AG04449 (cell line): ENCODE results near the gene ZNF629.

Source experiments
- CTCF ChIA-PET: fragments of 350-600 bp; formaldehyde crosslinking; extraction: SDS; loops from one replicate; lab custom pipeline; 2021; ENCODE audit warnings: antibody characterized with exemption; lab: Yijun Ruan, JAX
- POLR2A ChIA-PET: fragments of 400-600, 350-600 bp; formaldehyde crosslinking; extraction: SDS; loops from one replicate; lab custom pipeline; 2020; ENCODE audit warnings: antibody characterized with exemption, inconsistent platforms; lab: Yijun Ruan, JAX
- DNase-seq: peaks from one replicate; pipeline ENCODE4 v3.0.0-alpha.2; 2010; ENCODE audit warnings: low read depth, low spot score
- H3K4me3 ChIP-seq: 2 replicates; pipeline ENCODE4 v1.5.1; 2011; ENCODE audit warnings: low read depth, mild to moderate bottlenecking, control low read depth, low read length
- TF ChIP-seq, protein P1 (sequence below): IDR thresholded peaks from one replicate; pipeline ENCODE4 v1.5.1; 2011; ENCODE audit warnings: mild to moderate bottlenecking, moderate library complexity, low read length, control low read depth, inconsistent platforms; ENCODE audit not compliant: insufficient read depth; ENCODE audit errors: missing control alignments

Gene ZNF629

DNA sequence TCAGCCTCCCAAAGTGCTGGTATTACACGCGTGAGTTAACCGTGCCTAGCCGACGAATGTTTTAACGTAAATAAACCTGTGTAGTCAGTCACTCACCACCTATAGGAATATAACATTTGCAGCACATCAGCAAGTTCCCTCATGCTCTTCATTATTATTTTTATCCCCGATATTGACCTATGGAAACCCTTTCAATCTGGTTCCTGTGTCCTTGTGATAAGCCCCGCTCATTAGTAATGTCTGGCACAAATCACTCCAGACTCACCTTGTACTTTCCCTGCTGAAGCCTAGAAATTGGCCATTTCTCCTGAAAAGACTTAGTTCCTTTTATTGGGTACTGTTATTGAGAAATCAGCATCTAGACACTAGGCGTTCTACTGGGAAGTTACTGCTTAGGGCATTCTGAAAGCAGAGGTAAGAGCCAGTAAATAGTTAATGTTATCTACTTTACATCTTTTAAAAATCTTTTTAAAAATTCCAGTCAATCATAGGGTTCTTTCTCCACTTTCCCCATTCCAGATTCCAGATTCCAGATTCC, 40.3 kb downstream of the ZNF629 start:
- TF ChIP-seq, protein P1, sequence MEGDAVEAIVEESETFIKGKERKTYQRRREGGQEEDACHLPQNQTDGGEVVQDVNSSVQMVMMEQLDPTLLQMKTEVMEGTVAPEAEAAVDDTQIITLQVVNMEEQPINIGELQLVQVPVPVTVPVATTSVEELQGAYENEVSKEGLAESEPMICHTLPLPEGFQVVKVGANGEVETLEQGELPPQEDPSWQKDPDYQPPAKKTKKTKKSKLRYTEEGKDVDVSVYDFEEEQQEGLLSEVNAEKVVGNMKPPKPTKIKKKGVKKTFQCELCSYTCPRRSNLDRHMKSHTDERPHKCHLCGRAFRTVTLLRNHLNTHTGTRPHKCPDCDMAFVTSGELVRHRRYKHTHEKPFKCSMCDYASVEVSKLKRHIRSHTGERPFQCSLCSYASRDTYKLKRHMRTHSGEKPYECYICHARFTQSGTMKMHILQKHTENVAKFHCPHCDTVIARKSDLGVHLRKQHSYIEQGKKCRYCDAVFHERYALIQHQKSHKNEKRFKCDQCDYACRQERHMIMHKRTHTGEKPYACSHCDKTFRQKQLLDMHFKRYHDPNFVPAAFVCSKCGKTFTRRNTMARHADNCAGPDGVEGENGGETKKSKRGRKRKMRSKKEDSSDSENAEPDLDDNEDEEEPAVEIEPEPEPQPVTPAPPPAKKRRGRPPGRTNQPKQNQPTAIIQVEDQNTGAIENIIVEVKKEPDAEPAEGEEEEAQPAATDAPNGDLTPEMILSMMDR, result no peak
- POLR2A ChIA-PET, result interaction anchor here (0.9 kb wide), 1 partner anchor 22 kb away, joined by 3 read pairs; no protein-coding TSS in a partner anchor
- CTCF ChIA-PET, result interaction anchor here (0.6 to 1.4 kb wide), 2 partner anchors 15 to 21 kb away, joined by 3 read pairs; no protein-coding TSS in a partner anchor

DNA sequence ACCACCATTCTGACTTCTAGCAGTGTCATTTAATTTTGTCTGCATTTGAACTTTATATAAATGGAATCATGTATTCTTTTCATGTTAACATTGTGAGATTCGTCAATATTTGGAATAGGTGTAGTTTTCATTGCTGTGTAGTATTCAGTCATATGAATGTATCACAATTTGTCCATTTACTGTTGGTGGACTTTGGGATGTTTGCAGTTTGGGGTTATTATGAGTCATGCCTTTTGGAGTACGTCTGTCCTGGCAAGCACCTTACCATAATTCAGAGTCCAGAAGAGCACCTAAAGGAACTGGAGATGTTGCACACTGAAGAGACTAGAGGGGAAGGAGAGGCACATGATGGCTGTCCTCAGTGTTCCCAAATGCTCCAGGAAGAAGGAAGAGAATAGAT, 41.9 kb downstream of the ZNF629 start:
- CTCF ChIA-PET, result no interaction called here
- TF ChIP-seq, protein P1, result no peak
- POLR2A ChIA-PET, result no interaction called here

More for the DNA sequence above, 40.3 kb downstream of the ZNF629 start:
- DNase-seq, result no peak
- H3K4me3 ChIP-seq, result no peak overlapping the region

DNA sequence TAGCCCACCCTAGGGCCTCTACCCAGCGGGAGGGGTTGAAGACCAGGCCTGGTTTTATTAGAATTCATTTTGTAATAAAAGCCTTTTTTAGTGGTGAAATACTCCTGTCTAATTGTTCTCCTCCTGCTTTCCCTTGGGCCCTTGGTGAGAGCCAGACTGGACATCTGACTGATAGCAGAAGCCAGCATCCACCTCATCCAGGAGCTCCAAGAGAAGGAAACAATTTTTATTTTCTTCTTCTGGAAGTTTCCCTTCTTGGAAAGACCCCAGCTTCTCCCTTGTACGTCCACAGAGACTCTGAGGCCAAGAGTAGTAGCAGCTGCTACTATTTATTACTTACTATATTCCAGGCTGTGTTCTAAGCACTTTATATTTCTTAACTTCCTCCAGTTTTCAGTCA, 42.8 kb downstream of the ZNF629 start:
- ChIA-PET POLR2A (no interaction called here), CTCF (interaction anchor here (0.9 kb wide), 1 partner anchor 25 kb away, joined by 3 read pairs; no protein-coding TSS in a partner anchor)
- no peak overlapping the region for H3K4me3 ChIP-seq
- TF ChIP-seq, protein P1, result no peak
- DNase-seq, result no peak

More for the DNA sequence above, 41.9 kb downstream of the ZNF629 start:
- H3K4me3 ChIP-seq, result no peak overlapping the region
- no peak for DNase-seq

DNA sequence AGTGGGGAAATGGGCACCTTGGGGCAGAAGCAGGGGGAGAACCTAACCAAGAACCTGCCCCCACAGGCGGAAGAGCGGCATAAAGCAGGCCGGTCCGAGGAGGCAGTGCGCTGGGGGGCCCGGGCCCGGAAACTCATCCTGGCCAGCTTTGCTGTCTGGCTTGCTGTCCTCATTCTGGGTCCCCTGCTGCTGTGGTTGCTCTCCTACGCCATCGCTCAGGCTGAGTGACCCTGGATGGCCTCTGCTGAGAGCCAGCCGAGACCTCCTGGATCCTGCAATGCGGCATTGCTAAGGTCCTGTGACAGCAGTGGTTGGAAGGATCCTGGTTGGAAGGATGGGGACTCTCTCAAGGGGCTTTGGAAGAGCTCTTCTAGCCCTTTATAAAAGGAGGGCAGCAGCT, 43.3 kb downstream of the ZNF629 start:
- no peak overlapping the region for H3K4me3 ChIP-seq
- ChIA-PET CTCF (interaction anchor here (0.9 kb wide), 1 partner anchor 26 kb away, joined by 3 read pairs; no protein-coding TSS in a partner anchor), POLR2A (no interaction called here)
- TF ChIP-seq, protein P1, result no peak
- DNase-seq, result no peak

DNA sequence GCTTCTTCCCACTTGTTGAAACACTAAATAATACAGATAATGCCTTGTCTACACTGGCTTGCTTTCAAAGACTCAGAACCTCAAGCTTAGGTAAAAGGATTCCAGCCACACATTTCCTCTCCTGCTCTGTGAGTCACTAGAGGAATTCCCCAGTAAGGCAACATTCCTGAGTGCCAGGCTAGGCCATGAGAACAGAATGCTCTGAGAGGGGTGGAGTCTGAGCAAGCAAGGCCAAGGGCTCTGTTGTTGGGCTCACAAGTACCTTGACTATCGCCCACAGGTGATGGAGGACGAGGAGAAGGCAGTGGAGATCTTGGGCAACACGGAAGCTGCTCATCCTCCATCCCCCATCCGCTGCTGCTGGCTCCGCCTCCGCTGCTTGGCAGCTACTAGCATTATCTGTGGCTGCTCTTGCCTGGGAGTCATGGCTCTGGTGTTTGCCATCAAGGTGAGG, 45.5 kb downstream of the ZNF629 start:
- CTCF ChIA-PET, result interaction anchor here (0.9 kb wide), 1 partner anchor 12 kb away, joined by 4 read pairs; no protein-coding TSS in a partner anchor
- DNase-seq, result peak; percentile 63

More for the DNA sequence above, 45.5 kb downstream of the ZNF629 start:
- POLR2A ChIA-PET, result no interaction called here
- TF ChIP-seq, protein P1, result no peak
- no peak overlapping the region for H3K4me3 ChIP-seq
